ENCODE results near the gene DTNBP1. TPM values are rescaled to one million over a fixed set of nuclear protein-coding genes. Genes with fewer than 3 reads are reported as not detected.

DTNBP1 gene
- total and polyA plus RNA-seq, 2 of the 8 experiments (the other 6 are each of a cell fraction or from before 2014, with no cell fraction given), result 13.5 to 22.1 TPM

- Histone ChIP-seq H3K4ac (replicated peaks; ENCODE audit: insufficient read length, low read depth, low read length) (no peak overlapping the region), H3K23me2 (ENCODE audit: low read depth, low read length) (no peaks in the 10 kb centered on the region), H2AFZ (ENCODE audit: low read length) (no peak overlapping the region), H4K8ac (ENCODE audit: extremely low read depth, insufficient read depth, low read length) (no peak overlapping the region), H4K20me1 (replicated peaks in 1 of 2; ENCODE audit: control insufficient read depth in 1 of 2, insufficient read depth in 2 of 2, low read length in 2 of 2) (peaks cover 0 to 2% of the 10 kb centered on the region in 2 experiments), H3K36me3 (ENCODE audit: control insufficient read depth in 2 of 4, insufficient read depth in 4 of 4, low read length in 3 of 4) (no peaks in the 10 kb centered on the region), H4K5ac (ENCODE audit: insufficient read length, low read depth, low read length) (no peak overlapping the region), H3K79me1 (ENCODE audit: low read depth, low read length) (no peaks in the 10 kb centered on the region), H4K91ac (replicated peaks; ENCODE audit: insufficient read length, low read length) (no peak overlapping the region), H3K4me1 (replicated peaks in 1 of 4; ENCODE audit: control insufficient read depth in 3 of 4, insufficient read depth in 4 of 4, low read length in 3 of 4) (peaks cover 0 to 11% (median 7%) of the 10 kb centered on the region in 4 experiments; a peak in 5 of 7 replicates), H3K23ac (ENCODE audit: insufficient read length) (no peak overlapping the region), H3K9ac (replicated peaks in 1 of 4; ENCODE audit: extremely low read depth in 1 of 4, low read depth in 3 of 4, low read length in 3 of 4) (no peak overlapping the region), H3K27ac (ENCODE audit: low read depth, low read length) (no peak overlapping the region), H2BK5ac (ENCODE audit: low read depth, low read length) (no peak overlapping the region), H3K18ac (ENCODE audit: extremely low read depth, low read length) (no peak overlapping the region), H3K56ac (replicated peaks; ENCODE audit: insufficient read length, low read depth, low read length) (no peak overlapping the region), H3K79me2 (ENCODE audit: control insufficient read depth in 1 of 2, insufficient read depth in 2 of 2, low read length in 2 of 2) (no peaks in the 10 kb centered on the region), H3K14ac (ENCODE audit: insufficient read length) (no peak overlapping the region), H2BK12ac (ENCODE audit: low read depth, low read length) (no peak overlapping the region), H3K4me2 (ENCODE audit: insufficient read depth in 1 of 2, low read depth in 2 of 2, low read length in 2 of 2) (no peak overlapping the region), H2AK5ac (ENCODE audit: low read depth, low read length) (no peak overlapping the region), H3K4me3 (ENCODE audit: extremely low read depth in 1 of 4, insufficient read depth in 2 of 4, low read depth in 3 of 4, low read length in 4 of 4) (no peak overlapping the region), H2BK15ac (ENCODE audit: low read length) (no peak overlapping the region), H3K27me3 (replicated peaks in 1 of 4; ENCODE audit: control insufficient read depth in 3 of 4, extremely low read depth in 1 of 4, insufficient read depth in 3 of 4, low read length in 3 of 4) (no peaks in the 10 kb centered on the region), H2BK120ac (replicated peaks; ENCODE audit: low read depth, low read length) (no peak overlapping the region), H3K9me3 (ENCODE audit: insufficient read depth in 2 of 2, low read depth in 1 of 2, low read length in 1 of 2) (no peaks in the 10 kb centered on the region), H2BK20ac (ENCODE audit: low read length) (no peak overlapping the region)
- ChIA-PET CTCF (ENCODE audit: partially characterized antibody) (no interaction called here), POLR2A (ENCODE audit: partially characterized antibody) (no interaction called here)
- no peak for TF ChIP-seq CEBPB (IDR thresholded peaks at IDR 0.05; ENCODE audit: low read depth, low read length)
- TF ChIP-seq HDAC2 (IDR thresholded peaks at IDR 0.05; ENCODE audit: borderline replicate concordance in 1 of 2, low read depth in 2 of 2, low read length in 2 of 2), result no peak
- TF ChIP-seq, protein P1, sequence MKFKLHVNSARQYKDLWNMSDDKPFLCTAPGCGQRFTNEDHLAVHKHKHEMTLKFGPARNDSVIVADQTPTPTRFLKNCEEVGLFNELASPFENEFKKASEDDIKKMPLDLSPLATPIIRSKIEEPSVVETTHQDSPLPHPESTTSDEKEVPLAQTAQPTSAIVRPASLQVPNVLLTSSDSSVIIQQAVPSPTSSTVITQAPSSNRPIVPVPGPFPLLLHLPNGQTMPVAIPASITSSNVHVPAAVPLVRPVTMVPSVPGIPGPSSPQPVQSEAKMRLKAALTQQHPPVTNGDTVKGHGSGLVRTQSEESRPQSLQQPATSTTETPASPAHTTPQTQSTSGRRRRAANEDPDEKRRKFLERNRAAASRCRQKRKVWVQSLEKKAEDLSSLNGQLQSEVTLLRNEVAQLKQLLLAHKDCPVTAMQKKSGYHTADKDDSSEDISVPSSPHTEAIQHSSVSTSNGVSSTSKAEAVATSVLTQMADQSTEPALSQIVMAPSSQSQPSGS (IDR thresholded peaks at IDR 0.05; ENCODE audit: low read length), result no peak
- no peak for TF ChIP-seq BCL11A (IDR thresholded peaks at IDR 0.05; ENCODE audit: low read depth in 2 of 2, low read length in 2 of 2)
- TF ChIP-seq POU5F1 (IDR thresholded peaks at IDR 0.05; ENCODE audit: low read depth, low read length), result no peak
- TF ChIP-seq TAF1 (IDR thresholded peaks at IDR 0.05; ENCODE audit: low read depth, low read length), result no peak
- no peak for TF ChIP-seq HDAC6 (IDR thresholded peaks at IDR 0.05; ENCODE audit: low read depth, low read length)
- no peak for TF ChIP-seq JUND (IDR thresholded peaks at IDR 0.05; ENCODE audit: low read length)
- TF ChIP-seq KDM1A (IDR thresholded peaks at IDR 0.05; ENCODE audit: borderline replicate concordance, low read length), result no peak
- no peak for TF ChIP-seq PHF8 (conservative IDR thresholded peaks at IDR 0.05; ENCODE audit: low read depth, low read length)
- no peak for TF ChIP-seq EGR1 (IDR thresholded peaks at IDR 0.05; ENCODE audit: borderline replicate concordance, low read depth, low read length)
- FAIRE-seq (no peak), DNase-seq (ENCODE audit: low read depth in 1 of 2, low spot score in 2 of 2) (no peak)
- WGBS, 2 experiments (ENCODE audit: extremely low coverage in 1 of 2, insufficient coverage in 1 of 2, insufficient read length in 1 of 2, insufficient replicate concordance in 2 of 2, low coverage in 1 of 2, low lambda C conversion rate in 2 of 2, missing lambda C conversion rate in 1 of 2), result 87% methylated on average over 2 of the region's 2 CpGs; no CpG with 5 or more reads in 1 of the 2 experiments
These were observed 82.5 kb downstream of the DTNBP1 start for GRCh38 chr6:15580326-15580725.
